Uterus (tissue), 4 donors: ENCODE data around the gene SHB. TPM values are rescaled to one million over a fixed set of nuclear protein-coding genes. Genes with fewer than 3 reads are reported as not detected.

Experiments
- DNase-seq, 2 donors: peaks; one replicate each; pipeline ENCODE4 v3.0.0-alpha.2; 2019 to 2020
- H3K27ac ChIP-seq, 2 donors: fragments of 200-600 bp; sonication (generic); 1 replicate in 1 of 2; 2 replicates in 1 of 2; pipeline ENCODE4 v1.5.1; 2016 to 2018
- H3K27me3 ChIP-seq, 2 donors: fragments of 200-600 bp; sonication (generic); one replicate each; pipeline ENCODE4 v1.5.1; 2018 to 2019; ENCODE audit warnings: control low read depth in 1 of 2
- H3K36me3 ChIP-seq, 2 donors: fragments of 200-600 bp; sonication (generic); one replicate each; pipeline ENCODE4 v1.5.1; 2019; ENCODE audit warnings: control low read depth in 1 of 2
- H3K4me1 ChIP-seq, 2 donors: fragments of 200-600 bp; sonication (generic); one replicate each; pipeline ENCODE4 v1.5.1; 2018 to 2019; ENCODE audit warnings: control low read depth in 1 of 2
- H3K4me3 ChIP-seq, 2 donors: fragments of 200-600 bp; sonication (generic); 1 replicate in 1 of 2; 2 replicates in 1 of 2; pipeline ENCODE4 v1.5.1; 2018 to 2019; ENCODE audit warnings: mild to moderate bottlenecking in 1 of 2
- H3K9me3 ChIP-seq, 2 donors: fragments of 200-600 bp; sonication (generic); one replicate each; pipeline ENCODE4 v1.5.1; 2019; ENCODE audit warnings: control low read depth in 1 of 2
- CTCF ChIP-seq, 4 experiments: fragments of 200-600 bp in 2 of 4; fragments of 450-650 bp in 2 of 4; sonication (generic) in 2 of 4; IDR thresholded peaks; one replicate each; pipeline ENCODE4 v1.5.1; 2016 to 2019; ENCODE audit warnings: antibody characterized with exemption in 4 of 4, mild to moderate bottlenecking in 2 of 4, moderate library complexity in 1 of 4
- POLR2A ChIP-seq, 2 donors: fragments of 450-650 bp; IDR thresholded peaks; one replicate each; pipeline ENCODE4 v1.6.1; 2016; ENCODE audit warnings: antibody characterized with exemption in 2 of 2, mild to moderate bottlenecking in 1 of 2, moderate library complexity in 1 of 2
- intact Hi-C: fragments of 100-400 bp; cut with DNase I; formaldehyde crosslinking; loops from one replicate; pipeline ENCODE4 v1.15.1; 2023; ENCODE audit warnings: low total_unique reads
- total RNA-seq, 4 donors: library from RNA; depleted of rRNA in 3 of 4; stranded (reverse); fragments of >200 nt in 3 of 4; gene quantifications; one replicate each; pipeline versions ENCODE4 v1.1.0 to v1.2.4, GENCODE V29; 2014 to 2023
- donor health status: DM: yes; HTN: yes; CAD: no.

The SHB gene
- total RNA-seq, 4 donors from 2014 or later = 3.5 to 19.6 (median 7.3) TPM

GRCh38 chr9:37915911-37916470 lies 153.0 kb downstream of the SHB start:
- no peak for TF ChIP-seq CTCF (IDR thresholded peaks at IDR 0.05)
- TF ChIP-seq POLR2A (IDR thresholded peaks at IDR 0.05) = no peak
- H3K9me3 ChIP-seq = no peaks in the 10 kb centered on the region
- no peaks in the 10 kb centered on the region for H3K36me3 ChIP-seq
- intact Hi-C loops = loop anchor here (10.0 kb wide), 1 partner anchor 149 kb away; the partner anchor contains the start of gene SHB
- H3K27me3 ChIP-seq = no peaks in the 10 kb centered on the region
- DNase-seq = no peak
- no peak overlapping the region for H3K4me3 ChIP-seq
- H3K4me1 ChIP-seq = no peaks in the 10 kb centered on the region
- H3K27ac ChIP-seq = peak overlapping the region; percentile 50 to 51

- Histone ChIP-seq H3K27ac (no peak overlapping the region), H3K36me3 (no peaks in the 10 kb centered on the region), H3K27me3 (no peaks in the 10 kb centered on the region), H3K4me3 (no peak overlapping the region), H3K4me1 (no peaks in the 10 kb centered on the region), H3K9me3 (no peaks in the 10 kb centered on the region)
- DNase-seq = no peak
- no peak for TF ChIP-seq POLR2A (IDR thresholded peaks at IDR 0.05)
- intact Hi-C loops = loop anchor here (5.0 to 10.0 kb wide), 3 partner anchors 150 to 447 kb away; partner anchors contain the start of gene SHB
These were observed 154.2 kb downstream of the SHB start for GRCh38 chr9:37914701-37915358.

GRCh38 chr9:37914154-37914551 lies 154.9 kb downstream of the SHB start:
- H3K4me3 ChIP-seq = no peak overlapping the region
- TF ChIP-seq CTCF (IDR thresholded peaks at IDR 0.05) (no peak), POLR2A (IDR thresholded peaks at IDR 0.05) (no peak)
- H3K36me3 ChIP-seq = no peaks in the 10 kb centered on the region
- DNase-seq = no peak
- intact Hi-C loops = loop anchor here (5.0 to 10.0 kb wide), 3 partner anchors 151 to 448 kb away; partner anchors contain the start of gene SHB
- no peak overlapping the region for H3K27ac ChIP-seq
- H3K4me1 ChIP-seq = no peaks in the 10 kb centered on the region
- H3K9me3 ChIP-seq = no peaks in the 10 kb centered on the region
- no peaks in the 10 kb centered on the region for H3K27me3 ChIP-seq

- TF ChIP-seq CTCF (IDR thresholded peaks at IDR 0.05) = peak; percentile 94 to 98 (median 96)
- TF ChIP-seq POLR2A (IDR thresholded peaks at IDR 0.05) = peak in 1 of 2 donors; percentile 21
- Histone ChIP-seq H3K4me3 (no peak overlapping the region), H3K27ac (no peak overlapping the region), H3K9me3 (no peaks in the 10 kb centered on the region), H3K27me3 (no peaks in the 10 kb centered on the region), H3K4me1 (no peaks in the 10 kb centered on the region), H3K36me3 (no peaks in the 10 kb centered on the region)
- peak; percentile 68 to 80 for DNase-seq
- intact Hi-C loops = loop anchor here (5.0 to 10.0 kb wide), 3 partner anchors 151 to 449 kb away; partner anchors contain the start of gene SHB
These were observed 155.4 kb downstream of the SHB start for GRCh38 chr9:37913480-37914153.

- Histone ChIP-seq H3K9me3 (no peaks in the 10 kb centered on the region), H3K4me1 (no peaks in the 10 kb centered on the region), H3K27ac (no peak overlapping the region), H3K27me3 (no peaks in the 10 kb centered on the region), H3K4me3 (no peak overlapping the region), H3K36me3 (no peaks in the 10 kb centered on the region)
- no peak for DNase-seq
- TF ChIP-seq POLR2A (IDR thresholded peaks at IDR 0.05) (no peak), CTCF (IDR thresholded peaks at IDR 0.05) (no peak)
- intact Hi-C loops = loop anchor here (5.0 to 10.0 kb wide), 3 partner anchors 154 to 451 kb away; partner anchors contain the start of gene SHB
These were observed 157.8 kb downstream of the SHB start for GRCh38 chr9:37911271-37911681.
